Activated effector memory CD4-positive, alpha-beta T cell treated with Interleukin-2 at 50 U/mL for 16 hours (primary cell): Measurements from ENCODE around the gene ARHGEF4.

ENCODE experiments used
- DNase-seq: peaks from one replicate; pipeline ENCODE4 v3.0.0-alpha.2; 2020

Gene ARHGEF4, protein sequence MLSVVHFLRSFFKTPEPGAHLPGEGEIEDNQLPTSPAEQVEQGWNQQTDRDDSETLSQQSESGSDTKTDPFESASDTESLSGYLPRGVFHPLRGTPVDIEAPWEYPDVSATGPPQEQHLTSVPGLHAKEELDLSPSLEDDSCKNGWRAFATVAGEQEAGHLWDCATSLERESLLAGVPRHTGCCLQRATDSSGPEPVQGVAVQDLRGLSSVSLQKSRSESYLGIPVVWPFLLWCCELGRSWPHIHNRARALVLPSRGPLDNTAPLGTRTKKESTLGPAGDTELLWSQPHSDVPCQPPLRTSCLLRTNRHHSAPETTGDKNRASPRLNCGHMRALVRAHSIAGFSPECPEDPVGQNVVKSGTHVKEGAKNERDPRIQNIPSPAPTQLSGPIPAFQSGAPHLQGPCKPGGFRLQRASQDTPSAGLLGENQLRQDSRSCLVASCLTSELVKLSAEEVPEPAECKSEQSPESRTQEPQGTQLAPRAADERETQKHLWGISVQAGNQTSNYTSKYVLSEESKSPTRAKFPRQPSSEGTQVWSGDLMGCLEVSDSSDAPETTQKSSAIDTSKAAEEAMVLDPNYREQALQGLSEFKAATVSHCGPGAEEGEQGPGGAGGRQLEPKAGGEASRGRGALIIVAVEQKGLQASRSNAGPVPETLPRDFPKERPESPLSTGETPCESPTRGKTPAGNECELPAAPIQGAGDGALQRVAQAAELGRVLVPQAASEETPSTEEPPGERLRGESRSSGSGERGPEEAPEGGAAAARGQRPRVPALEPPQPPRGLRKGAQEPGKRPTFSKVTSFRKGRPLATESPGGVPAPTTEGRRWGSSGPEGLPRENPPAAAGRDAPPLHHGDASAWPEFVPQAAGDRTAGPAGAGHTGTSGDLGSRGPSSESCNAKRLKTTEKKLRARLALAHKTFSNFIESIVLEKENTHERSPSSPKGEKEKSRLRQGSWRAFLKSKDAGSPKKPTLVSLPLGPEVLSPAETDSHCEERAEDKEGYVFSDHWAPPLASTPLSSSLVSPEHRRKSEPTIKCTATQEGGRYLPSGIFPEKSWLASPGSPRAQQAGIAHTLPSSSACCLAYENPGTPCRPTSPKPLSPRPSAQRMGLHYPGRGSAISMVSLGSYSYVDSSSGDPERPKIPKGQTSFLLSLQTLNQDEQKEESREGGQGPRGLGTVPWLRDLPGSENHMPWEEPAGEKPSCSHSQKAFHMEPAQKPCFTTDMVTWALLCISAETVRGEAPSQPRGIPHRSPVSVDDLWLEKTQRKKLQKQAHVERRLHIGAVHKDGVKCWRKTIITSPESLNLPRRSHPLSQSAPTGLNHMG (N-terminal part only)

DNA sequence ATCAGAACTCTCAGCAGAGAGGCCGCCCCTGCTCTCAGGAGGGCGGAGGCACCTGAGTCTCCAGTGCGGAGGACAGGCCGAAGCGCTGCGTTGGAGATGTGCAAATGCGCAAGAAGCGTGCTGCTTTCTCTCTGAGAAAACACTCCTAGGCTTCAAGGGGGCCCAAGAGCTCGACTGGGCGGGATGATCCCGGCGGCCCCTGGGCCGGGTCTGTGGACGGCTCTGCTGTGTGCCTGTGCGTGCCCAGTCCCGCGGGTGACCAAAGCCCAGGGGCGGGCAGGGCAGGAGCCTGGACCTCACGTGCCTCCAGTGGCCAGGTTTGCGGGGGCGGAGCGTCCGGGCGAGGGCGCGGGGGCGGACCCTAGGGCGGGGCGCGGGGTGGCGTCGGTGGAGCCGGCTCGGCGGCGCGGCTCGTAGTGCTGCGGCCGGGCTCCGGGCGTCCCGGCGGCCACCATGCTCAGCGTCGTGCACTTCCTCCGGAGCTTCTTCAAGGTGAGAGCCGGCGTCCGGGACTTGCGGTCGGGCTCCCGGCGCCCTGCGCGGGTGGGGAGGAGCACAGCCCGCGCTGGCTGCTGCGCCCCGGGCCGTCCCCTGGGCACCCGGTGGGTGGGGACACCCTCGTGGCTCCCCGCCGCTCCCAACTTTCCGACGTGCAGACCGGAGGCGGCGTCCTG, at the start of gene ARHGEF4:
ARHGEF4 (plus strand) TSS at position 414 of the 674 bp plus-strand sequence; CDS start at position 454, 40 bp downstream.
- DNase-seq: no peak

GRCh38 chr2:130787841-130788240, 48.9 kb upstream of the ARHGEF4 start:
- DNase-seq: no peak

GRCh38 chr2:130790312-130790711, 46.4 kb upstream of the ARHGEF4 start:
- DNase-seq: no peak

GRCh38 chr2:130790804-130791616, 45.7 kb upstream of the ARHGEF4 start:
- no peak for DNase-seq

- DNase-seq: no peak
These were observed 45.1 kb upstream of the ARHGEF4 start for GRCh38 chr2:130791617-130791939.

DNA sequence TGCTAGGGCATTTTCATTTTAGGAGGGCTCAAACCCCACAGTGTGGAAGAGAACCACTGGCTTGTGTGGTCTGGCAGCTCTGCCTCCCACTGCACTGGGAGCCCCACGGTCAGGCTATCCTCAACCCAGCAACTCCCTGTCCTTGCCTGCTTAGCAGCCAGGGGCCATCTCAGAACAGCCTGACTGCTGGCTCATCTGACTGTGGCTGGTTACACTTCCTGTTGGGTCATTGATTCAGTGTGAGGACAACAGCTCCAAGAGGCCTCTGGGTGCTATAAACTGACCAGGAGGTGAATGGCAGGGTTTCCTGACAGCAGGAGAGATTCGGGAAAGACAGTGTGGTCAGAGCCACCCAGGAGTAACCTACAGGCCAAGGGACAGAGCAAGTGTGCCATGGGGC, 41.3 kb upstream of the ARHGEF4 start:
- DNase-seq: no peak

- no peak for DNase-seq
These were observed 40.4 kb upstream of the ARHGEF4 start for GRCh38 chr2:130796290-130796689.

GRCh38 chr2:130797493-130798435, 39.0 kb upstream of the ARHGEF4 start:
- peak; percentile 84 for DNase-seq

- no peak for DNase-seq
These were observed 38.1 kb upstream of the ARHGEF4 start for GRCh38 chr2:130798472-130799218.

DNA sequence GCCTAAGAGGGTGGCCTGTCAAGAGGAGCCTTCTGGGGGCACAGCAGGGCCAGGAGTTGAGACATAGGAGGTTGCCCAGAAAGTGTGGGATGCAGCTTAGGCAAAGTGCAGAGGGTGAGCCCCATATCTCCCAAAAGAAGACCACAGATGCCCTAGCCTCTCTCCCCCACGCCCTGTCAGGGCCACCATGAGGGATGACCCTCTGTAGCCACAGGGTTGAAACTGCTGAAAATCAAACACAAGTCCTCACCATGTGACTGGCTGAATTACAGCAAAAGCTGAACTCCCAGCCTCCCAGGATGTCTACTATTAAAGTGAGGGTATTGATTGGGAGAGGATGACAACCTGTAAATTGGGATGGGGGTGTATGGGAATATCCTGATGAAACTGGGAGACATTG, 37.4 kb upstream of the ARHGEF4 start:
- no peak for DNase-seq

DNA sequence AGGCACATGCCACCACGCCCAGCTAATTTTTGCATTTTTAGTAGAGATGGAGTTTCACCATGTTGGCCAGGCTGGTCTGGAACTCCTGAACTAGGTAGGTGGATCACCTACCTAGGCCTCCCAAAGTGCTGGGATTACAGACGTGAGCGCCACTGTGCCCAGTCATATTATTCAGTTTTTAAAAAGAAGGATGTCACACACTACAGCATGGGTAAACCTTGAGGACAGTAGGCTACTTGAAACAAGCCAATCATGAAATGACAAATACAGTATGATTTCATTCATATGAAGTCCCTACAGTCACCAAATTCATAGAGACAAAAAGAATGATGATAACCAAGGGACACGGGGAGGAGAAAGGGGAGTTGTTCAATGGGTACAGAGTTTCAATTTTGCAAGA, 31.1 kb upstream of the ARHGEF4 start:
- DNase-seq: no peak

DNA sequence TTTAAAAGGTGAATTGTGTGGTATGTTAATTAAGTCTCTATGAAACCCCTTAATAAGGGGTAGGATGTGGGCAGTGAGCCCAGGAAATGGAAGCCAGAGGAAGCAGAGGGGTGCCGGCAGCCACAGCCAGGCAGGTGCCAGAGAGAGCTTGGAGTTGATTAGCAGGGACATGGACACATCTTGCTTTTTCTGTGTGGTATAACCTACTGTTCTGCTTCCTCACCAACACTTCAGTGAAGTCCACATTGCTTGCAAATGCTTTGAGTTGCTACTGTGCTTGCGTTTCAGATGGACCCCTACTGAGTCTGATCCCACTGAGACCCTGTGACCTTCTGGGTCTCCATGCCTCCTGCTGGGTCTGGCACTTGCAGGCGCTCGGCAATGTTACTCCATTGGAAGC, 30.3 kb upstream of the ARHGEF4 start:
- no peak for DNase-seq

DNA sequence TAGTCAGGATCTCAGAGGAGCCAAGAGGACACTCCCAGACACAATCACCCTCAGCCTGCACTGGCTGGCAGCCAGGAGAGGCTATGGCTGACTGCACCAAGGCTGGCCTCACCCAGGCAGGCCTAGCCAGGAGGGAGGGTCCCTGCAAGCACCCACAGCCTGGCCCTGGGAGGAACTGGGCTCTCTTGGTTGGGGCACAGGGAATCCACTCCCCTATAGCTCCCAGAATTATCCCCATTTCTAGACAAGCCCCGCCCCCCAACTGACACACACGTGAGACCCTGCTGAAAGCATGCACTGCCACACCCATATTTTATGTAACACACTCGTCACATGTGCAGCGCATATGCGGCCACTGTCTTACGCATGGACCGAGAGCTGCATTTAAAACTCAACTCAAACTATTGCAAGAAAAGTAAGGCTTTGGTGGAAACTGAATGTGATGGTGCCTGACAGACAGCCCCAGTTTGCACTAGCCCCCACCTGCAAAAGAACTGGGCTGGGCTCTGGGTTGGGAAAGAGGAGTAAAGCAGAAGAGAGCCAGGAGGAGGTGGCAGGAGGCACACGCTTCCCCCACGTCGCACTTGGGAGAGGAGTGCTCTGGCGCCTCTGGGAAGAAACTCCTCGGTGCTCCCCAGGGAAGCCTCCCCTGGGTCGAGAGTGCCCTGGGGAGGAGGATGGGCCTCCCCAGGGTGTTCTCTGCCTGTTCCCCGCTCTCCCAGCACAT, 28.9 kb upstream of the ARHGEF4 start:
- no peak for DNase-seq

DNA sequence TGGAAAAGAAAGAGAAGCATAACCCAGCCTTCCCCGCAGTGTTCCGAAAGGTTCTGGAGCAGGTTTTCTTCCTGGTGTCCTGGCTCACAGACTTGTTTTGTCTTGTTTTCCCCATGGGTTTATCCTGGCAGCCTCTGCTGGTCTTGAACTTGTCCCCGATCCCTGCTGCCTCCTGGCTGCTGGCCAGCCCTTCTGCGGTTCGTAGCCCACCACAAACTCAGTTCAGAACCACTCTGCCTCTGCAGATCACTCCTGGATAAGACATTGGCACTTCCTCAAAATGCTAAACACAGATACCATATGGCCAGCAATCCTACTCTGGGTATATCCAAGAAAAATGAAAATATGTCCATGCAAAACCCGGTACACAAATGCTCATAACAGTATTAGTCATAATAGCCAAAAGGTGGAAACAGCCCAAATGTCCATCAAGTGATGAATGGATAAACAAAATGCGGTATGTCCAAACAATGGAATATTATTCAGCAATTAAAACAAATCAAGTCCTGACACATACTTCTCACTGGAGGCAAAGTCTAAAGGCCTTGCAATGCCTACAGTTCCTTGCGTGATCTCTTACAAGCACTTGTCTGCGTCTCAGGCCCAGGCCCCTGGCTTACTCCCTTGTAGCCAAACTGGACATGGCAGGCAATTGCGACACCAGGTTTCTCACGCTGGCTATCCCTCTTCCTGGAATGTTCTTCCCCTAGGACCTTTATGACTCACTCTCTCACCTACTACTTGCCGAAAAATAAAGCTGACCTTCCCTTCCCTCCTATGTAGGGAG, 28.0 kb upstream of the ARHGEF4 start:
- no peak for DNase-seq

- DNase-seq: no peak
These were observed 26.2 kb upstream of the ARHGEF4 start for GRCh38 chr2:130810490-130810889.

- DNase-seq: no peak
These were observed 23.0 kb upstream of the ARHGEF4 start for GRCh38 chr2:130813722-130814121.

DNA sequence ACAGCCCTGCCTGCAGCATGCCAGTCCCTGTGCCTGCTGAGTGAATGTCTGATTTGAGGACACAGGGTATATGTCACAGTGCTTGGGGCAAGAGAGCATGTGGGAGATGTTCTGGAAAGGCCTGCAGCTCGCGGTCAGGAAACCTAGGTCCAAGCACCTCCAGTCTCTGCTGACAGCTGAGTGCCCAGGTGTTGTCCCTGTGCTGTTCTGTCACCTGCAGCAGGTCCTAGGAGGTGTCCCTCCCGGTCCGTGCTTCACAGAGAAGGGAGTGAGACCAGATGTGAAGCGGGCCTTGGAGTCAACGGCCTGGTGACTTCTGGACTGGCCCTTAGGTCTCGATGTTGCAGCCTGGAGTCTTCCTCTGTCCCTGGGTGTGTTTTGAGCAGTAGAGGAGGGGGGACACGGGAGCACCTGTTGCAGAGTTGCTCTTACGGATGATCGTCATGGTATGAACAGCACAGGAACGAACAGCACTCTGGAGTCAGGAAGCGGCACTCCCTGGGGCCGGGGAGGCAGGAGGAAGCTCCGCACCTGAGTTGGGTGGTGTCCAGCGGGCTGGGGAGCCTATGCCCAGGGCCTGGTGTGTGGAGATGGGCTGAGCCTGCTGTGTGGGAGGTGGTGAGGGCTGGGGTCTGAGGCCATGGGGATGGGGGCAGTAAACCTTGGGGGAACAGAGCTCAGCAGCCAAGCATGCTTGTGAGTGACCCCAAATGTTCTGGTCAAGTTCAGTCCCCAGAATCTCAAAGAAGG, 21.6 kb upstream of the ARHGEF4 start:
- no peak for DNase-seq
